K562 (cell line): ENCODE data around the gene FMNL3. TPM values are rescaled to one million over a fixed set of nuclear protein-coding genes. Genes with fewer than 3 reads are reported as not detected.
A peak's percentile ranks its signal among the peaks of the same experiment; 100 is the strongest.

Source experiments
- CBX3 ChIP-seq, 2 experiments: IDR thresholded peaks; 1 replicate in 1 of 2; 2 replicates in 1 of 2; pipeline ENCODE4 v1.6.1; 2012; ENCODE audit warnings: inconsistent platforms in 2 of 2, low read length in 2 of 2, borderline replicate concordance in 1 of 2, control low read depth in 1 of 2
- ETV1 ChIP-seq: fragments of 450-650 bp; conservative IDR thresholded peaks from 2 replicates; pipeline ENCODE4 v1.6.1; 2016; ENCODE audit warnings: missing genetic modification characterization, control low read depth, low read depth, missing compliant biosample characterization
- FUS ChIP-seq: fragments of 200-400 bp; formaldehyde crosslinking; optimal IDR thresholded peaks from 2 replicates; pipeline ENCODE3; 2017; ENCODE audit warnings: low read depth, low read length
- HDAC8 ChIP-seq: fragments of 450-650 bp; IDR thresholded peaks from 2 replicates; pipeline ENCODE4 v1.6.1; 2016; ENCODE audit warnings: mild to moderate bottlenecking, missing genetic modification characterization, moderate library complexity, missing compliant biosample characterization
- HNRNPLL ChIP-seq: fragments of 200-400 bp; formaldehyde crosslinking; IDR thresholded peaks from 2 replicates; pipeline ENCODE4 v1.6.1; 2017; ENCODE audit warnings: low read length, low read depth, mild to moderate bottlenecking; ENCODE audit not compliant: poor library complexity, severe bottlenecking
- KLF1 ChIP-seq: fragments of 450-650 bp; IDR thresholded peaks from 2 replicates; pipeline ENCODE4 v1.6.1; 2016; ENCODE audit warnings: missing genetic modification characterization, missing compliant biosample characterization
- polyA plus RNA-seq, 8 experiments: library from polyadenylated mRNA; depleted of rRNA in 4 of 8; stranded (reverse) in 5 of 8; unstranded in 3 of 8; fragments of >200 nt; fragmentation: Nextera tagmentation in 2 of 8; fragmentation: Illumina TruSeq in 1 of 8; extraction: Ambion mirVana in 2 of 8; extraction: Trizol in 1 of 8; gene quantifications; 2 replicates each; pipeline versions ENCODE4 v1.2.1 to v1.2.3, GENCODE V29; 2011 to 2014; ENCODE audit warnings: inconsistent platforms in 1 of 8, missing spikeins in 1 of 8
- total RNA-seq, 7 experiments: library from RNA; depleted of rRNA in 6 of 7; stranded (reverse); fragments of >200 nt in 6 of 7; fragmentation: Illumina TruSeq in 2 of 7; extraction: Trizol in 2 of 7; gene quantifications; 2 replicates each; pipeline versions ENCODE4 v1.2.1 to v1.2.3, GENCODE V29; 2011 to 2021; ENCODE audit warnings: low replicate concordance in 1 of 7
- TF ChIP-seq, protein P1 (sequence below): fragments of 150-350 bp; IDR thresholded peaks from 2 replicates; pipeline ENCODE4 v1.6.1; 2014; ENCODE audit warnings: low read depth, mild to moderate bottlenecking, low read length, borderline replicate concordance
- TF ChIP-seq, protein P2 (sequence below): sonication (generic); formaldehyde crosslinking; IDR thresholded peaks from 2 replicates; pipeline ENCODE4 v1.8.1; 2023; ENCODE audit warnings: mild to moderate bottlenecking, missing genetic modification reagents
- TF ChIP-seq, protein P3 (sequence below): sonication (generic); formaldehyde crosslinking; IDR thresholded peaks from 2 replicates; pipeline ENCODE4 v1.8.0; 2023; ENCODE audit warnings: mild to moderate bottlenecking, missing genetic modification reagents
- TF ChIP-seq, protein P4 (sequence below): fragments of 200-800 bp; sonication (Bioruptor generic); IDR thresholded peaks from 2 replicates; pipeline ENCODE4 v1.6.1; 2017; ENCODE audit warnings: missing genetic modification characterization, missing compliant biosample characterization

The FMNL3 gene
- total and polyA plus RNA-seq, 9 of the 15 experiments (the other 6 are each of a cell fraction or from before 2014, with no cell fraction given) = 0.49 to 14.4 (median 6.8) TPM

DNA sequence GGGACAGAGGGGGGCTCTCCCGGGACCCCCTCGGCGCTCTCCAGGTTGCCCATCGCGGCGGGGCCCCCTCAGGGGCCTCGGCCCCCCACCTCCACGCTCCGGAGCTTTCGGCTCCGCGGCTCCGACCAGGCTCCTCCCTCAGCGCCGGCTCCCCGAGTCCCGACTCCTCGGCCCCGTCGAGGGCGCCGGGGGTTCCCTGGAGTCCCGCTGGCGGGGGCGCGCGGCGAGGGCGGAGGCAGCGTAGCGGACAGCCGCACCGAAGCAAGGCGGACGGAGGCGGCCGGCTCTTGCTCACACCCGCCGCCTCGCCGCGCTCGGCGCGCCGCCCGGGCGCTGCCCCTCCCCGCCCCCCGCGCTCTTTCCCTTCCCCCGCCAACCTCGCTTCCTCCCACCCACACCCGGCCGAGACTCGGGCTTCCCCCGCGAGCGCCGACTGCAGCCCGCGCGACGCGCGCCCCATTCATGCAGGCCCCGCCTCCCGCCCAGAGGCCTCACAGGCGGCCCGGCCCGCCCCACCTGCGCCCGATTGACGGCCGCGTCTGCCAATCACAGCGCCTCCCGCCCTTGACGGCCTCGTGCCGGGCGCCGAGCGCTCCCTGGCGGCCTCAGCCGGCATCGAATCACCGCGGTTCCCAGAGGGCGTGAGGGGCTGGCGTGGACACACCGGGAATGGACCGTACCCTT, at the start of gene FMNL3 (continued):
- TF ChIP-seq, protein P1, sequence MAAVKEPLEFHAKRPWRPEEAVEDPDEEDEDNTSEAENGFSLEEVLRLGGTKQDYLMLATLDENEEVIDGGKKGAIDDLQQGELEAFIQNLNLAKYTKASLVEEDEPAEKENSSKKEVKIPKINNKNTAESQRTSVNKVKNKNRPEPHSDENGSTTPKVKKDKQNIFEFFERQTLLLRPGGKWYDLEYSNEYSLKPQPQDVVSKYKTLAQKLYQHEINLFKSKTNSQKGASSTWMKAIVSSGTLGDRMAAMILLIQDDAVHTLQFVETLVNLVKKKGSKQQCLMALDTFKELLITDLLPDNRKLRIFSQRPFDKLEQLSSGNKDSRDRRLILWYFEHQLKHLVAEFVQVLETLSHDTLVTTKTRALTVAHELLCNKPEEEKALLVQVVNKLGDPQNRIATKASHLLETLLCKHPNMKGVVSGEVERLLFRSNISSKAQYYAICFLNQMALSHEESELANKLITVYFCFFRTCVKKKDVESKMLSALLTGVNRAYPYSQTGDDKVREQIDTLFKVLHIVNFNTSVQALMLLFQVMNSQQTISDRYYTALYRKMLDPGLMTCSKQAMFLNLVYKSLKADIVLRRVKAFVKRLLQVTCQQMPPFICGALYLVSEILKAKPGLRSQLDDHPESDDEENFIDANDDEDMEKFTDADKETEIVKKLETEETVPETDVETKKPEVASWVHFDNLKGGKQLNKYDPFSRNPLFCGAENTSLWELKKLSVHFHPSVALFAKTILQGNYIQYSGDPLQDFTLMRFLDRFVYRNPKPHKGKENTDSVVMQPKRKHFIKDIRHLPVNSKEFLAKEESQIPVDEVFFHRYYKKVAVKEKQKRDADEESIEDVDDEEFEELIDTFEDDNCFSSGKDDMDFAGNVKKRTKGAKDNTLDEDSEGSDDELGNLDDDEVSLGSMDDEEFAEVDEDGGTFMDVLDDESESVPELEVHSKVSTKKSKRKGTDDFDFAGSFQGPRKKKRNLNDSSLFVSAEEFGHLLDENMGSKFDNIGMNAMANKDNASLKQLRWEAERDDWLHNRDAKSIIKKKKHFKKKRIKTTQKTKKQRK = no peak
- no peak for TF ChIP-seq HDAC8 (tag)
- TF ChIP-seq CBX3 (IDR thresholded peaks at IDR 0.05; ENCODE audit: borderline replicate concordance in 1 of 2, low read length in 2 of 2) = peak in 1 of 2 experiments; percentile 95; a peak in 2 of 3 replicates
- peak; percentile 38 for TF ChIP-seq FUS
- TF ChIP-seq, protein P2, sequence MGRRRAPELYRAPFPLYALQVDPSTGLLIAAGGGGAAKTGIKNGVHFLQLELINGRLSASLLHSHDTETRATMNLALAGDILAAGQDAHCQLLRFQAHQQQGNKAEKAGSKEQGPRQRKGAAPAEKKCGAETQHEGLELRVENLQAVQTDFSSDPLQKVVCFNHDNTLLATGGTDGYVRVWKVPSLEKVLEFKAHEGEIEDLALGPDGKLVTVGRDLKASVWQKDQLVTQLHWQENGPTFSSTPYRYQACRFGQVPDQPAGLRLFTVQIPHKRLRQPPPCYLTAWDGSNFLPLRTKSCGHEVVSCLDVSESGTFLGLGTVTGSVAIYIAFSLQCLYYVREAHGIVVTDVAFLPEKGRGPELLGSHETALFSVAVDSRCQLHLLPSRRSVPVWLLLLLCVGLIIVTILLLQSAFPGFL (CRISPR knock-in tag) = peak; percentile 86; the same call in 1 of the 2 replicates
- TF ChIP-seq KLF1 (tag) = no peak
- TF ChIP-seq, protein P3, sequence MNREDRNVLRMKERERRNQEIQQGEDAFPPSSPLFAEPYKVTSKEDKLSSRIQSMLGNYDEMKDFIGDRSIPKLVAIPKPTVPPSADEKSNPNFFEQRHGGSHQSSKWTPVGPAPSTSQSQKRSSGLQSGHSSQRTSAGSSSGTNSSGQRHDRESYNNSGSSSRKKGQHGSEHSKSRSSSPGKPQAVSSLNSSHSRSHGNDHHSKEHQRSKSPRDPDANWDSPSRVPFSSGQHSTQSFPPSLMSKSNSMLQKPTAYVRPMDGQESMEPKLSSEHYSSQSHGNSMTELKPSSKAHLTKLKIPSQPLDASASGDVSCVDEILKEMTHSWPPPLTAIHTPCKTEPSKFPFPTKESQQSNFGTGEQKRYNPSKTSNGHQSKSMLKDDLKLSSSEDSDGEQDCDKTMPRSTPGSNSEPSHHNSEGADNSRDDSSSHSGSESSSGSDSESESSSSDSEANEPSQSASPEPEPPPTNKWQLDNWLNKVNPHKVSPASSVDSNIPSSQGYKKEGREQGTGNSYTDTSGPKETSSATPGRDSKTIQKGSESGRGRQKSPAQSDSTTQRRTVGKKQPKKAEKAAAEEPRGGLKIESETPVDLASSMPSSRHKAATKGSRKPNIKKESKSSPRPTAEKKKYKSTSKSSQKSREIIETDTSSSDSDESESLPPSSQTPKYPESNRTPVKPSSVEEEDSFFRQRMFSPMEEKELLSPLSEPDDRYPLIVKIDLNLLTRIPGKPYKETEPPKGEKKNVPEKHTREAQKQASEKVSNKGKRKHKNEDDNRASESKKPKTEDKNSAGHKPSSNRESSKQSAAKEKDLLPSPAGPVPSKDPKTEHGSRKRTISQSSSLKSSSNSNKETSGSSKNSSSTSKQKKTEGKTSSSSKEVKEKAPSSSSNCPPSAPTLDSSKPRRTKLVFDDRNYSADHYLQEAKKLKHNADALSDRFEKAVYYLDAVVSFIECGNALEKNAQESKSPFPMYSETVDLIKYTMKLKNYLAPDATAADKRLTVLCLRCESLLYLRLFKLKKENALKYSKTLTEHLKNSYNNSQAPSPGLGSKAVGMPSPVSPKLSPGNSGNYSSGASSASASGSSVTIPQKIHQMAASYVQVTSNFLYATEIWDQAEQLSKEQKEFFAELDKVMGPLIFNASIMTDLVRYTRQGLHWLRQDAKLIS (CRISPR knock-in tag) = peak; percentile 96
- TF ChIP-seq, protein P4, sequence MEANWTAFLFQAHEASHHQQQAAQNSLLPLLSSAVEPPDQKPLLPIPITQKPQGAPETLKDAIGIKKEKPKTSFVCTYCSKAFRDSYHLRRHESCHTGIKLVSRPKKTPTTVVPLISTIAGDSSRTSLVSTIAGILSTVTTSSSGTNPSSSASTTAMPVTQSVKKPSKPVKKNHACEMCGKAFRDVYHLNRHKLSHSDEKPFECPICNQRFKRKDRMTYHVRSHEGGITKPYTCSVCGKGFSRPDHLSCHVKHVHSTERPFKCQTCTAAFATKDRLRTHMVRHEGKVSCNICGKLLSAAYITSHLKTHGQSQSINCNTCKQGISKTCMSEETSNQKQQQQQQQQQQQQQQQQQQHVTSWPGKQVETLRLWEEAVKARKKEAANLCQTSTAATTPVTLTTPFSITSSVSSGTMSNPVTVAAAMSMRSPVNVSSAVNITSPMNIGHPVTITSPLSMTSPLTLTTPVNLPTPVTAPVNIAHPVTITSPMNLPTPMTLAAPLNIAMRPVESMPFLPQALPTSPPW (CRISPR knock-in tag) = peak; percentile 96
- peak; percentile 71 for TF ChIP-seq HNRNPLL
- TF ChIP-seq ETV1 (tag) = no peak
